Vagina (tissue), 2 donors: ENCODE data around the gene APOBEC3B. TPM values are rescaled to one million over a fixed set of nuclear protein-coding genes. Genes with fewer than 3 reads are reported as not detected.
A peak's percentile ranks its signal among the peaks of the same experiment; 100 is the strongest.
"Not testable (repeated sequence)": the region's sequence is repeated elsewhere in the genome, so short reads cannot be mapped to it uniquely, and the experiment has no call there.

ENCODE experiments used
- DNase-seq, 2 donors: peaks; one replicate each; pipeline ENCODE4 v3.0.0-alpha.2; 2017; ENCODE audit errors: extremely low spot score in 2 of 2
- H3K27ac ChIP-seq: fragments of 200-600 bp; sonication (generic); one replicate; pipeline ENCODE4 v1.5.1; 2019
- H3K27me3 ChIP-seq: fragments of 200-600 bp; sonication (generic); one replicate; pipeline ENCODE4 v1.5.1; 2019
- H3K36me3 ChIP-seq, 2 donors: fragments of 200-600 bp; sonication (generic); one replicate each; pipeline ENCODE4 v1.5.1; 2017 to 2019
- H3K4me1 ChIP-seq: fragments of 200-600 bp; sonication (generic); one replicate; pipeline ENCODE4 v1.5.1; 2019
- H3K4me3 ChIP-seq, 2 donors: fragments of 200-600 bp; sonication (generic); 1 replicate in 1 of 2; 2 replicates in 1 of 2; pipeline ENCODE4 v1.5.1; 2016 to 2019
- H3K9me3 ChIP-seq: fragments of 200-600 bp; sonication (generic); one replicate; pipeline ENCODE4 v1.5.1; 2019
- POLR2A ChIP-seq, 2 donors: fragments of 450-650 bp; IDR thresholded peaks; one replicate each; pipeline ENCODE4 v1.6.1; 2017; ENCODE audit warnings: antibody characterized with exemption in 2 of 2, mild to moderate bottlenecking in 2 of 2, moderate library complexity in 2 of 2
- POLR2AphosphoS5 ChIP-seq, 2 donors: sonication (generic); formaldehyde crosslinking; IDR thresholded peaks; one replicate each; pipeline ENCODE4 v1.9.0; 2017; ENCODE audit warnings: antibody characterized with exemption in 2 of 2, mild to moderate bottlenecking in 2 of 2, low read depth in 1 of 2; ENCODE audit not compliant: insufficient read depth in 1 of 2
- intact Hi-C: fragments of 100-400 bp; cut with DNase I; formaldehyde crosslinking; loops from one replicate; pipeline ENCODE4 v1.15.1; 2023
- total RNA-seq: library from RNA; depleted of rRNA; stranded (reverse); fragments of >200 nt; gene quantifications from one replicate; pipeline ENCODE4 v1.2.3, GENCODE V29; 2016
- TF ChIP-seq, protein P1 (sequence below), 3 experiments: fragments of 450-650 bp in 2 of 3; fragments of 200-600 bp in 1 of 3; sonication (generic) in 1 of 3; IDR thresholded peaks; one replicate each; pipeline ENCODE4 v1.5.1; 2017 to 2019; ENCODE audit warnings: antibody characterized with exemption in 3 of 3, mild to moderate bottlenecking in 2 of 3, moderate library complexity in 2 of 3

The APOBEC3B gene
- total RNA-seq, 1 donor from 2014 or later, result not detected

DNA sequence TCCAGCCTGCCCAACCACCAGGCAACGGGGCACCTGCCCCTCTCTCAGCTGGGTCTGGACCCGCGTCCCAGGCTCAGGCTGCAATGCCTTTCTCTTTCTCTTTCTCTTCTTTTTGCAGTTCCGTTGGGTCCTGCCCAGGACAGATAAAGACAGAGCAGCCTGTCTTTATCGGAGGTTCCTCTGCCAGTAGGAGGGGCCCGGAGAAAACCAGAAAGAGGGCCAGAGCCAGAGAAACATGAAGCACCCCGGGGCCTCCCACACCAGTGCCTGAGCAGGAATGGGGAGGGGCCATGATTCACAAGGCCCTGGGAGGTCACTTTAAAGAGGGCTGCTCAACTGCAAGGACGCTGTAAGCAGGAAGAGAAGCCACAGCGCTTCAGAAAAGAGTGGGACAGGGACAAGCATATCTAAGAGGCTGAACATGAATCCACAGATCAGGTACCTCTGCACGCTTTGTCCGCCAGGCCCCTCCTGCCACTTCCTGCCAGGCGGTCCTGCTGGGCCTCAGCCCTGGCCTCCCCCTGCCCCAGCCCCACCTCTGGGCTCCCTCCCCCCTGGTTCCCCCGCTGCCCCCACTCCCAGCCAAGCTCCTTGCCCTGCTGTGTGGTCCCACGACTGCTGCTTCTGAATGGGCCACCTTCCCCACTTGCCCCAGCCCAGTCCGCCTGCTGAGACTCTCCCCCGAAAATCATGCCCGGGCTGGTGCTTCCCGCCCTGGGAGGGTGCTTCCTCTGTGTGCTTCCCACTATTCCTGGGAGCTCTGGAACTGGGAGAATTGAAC, 32.0 kb downstream of the APOBEC3B start, which contains the start of gene APOBEC3C:
TSS of gene APOBEC3C (plus strand) at position 316 of the 781 bp plus-strand sequence. CDS start at position 422, 106 bp downstream.
- Histone ChIP-seq H3K9me3 (no peaks in the 10 kb centered on the region), H3K4me1 (peaks cover 18% of the 10 kb centered on the region), H3K27ac (peak within 1 kb of the TSS; percentile 84), H3K27me3 (no peaks in the 10 kb centered on the region), H3K4me3 (peak within 1 kb of the TSS; percentile 51 to 67), H3K36me3 (no peaks in the 10 kb centered on the region)
- peak in 1 of 2 donors; percentile 93 for DNase-seq
- intact Hi-C loops, result loop anchor here (10.0 kb wide), 1 partner anchor 111 kb away; no protein-coding TSS in a partner anchor
- TF ChIP-seq POLR2AphosphoS5 (IDR thresholded peaks at IDR 0.05; ENCODE audit: insufficient read depth in 1 of 2, low read depth in 1 of 2), result peak; percentile 56 to 70
- peak in 1 of 2 donors; percentile 57 for TF ChIP-seq POLR2A (IDR thresholded peaks at IDR 0.05)
- TF ChIP-seq, protein P1, sequence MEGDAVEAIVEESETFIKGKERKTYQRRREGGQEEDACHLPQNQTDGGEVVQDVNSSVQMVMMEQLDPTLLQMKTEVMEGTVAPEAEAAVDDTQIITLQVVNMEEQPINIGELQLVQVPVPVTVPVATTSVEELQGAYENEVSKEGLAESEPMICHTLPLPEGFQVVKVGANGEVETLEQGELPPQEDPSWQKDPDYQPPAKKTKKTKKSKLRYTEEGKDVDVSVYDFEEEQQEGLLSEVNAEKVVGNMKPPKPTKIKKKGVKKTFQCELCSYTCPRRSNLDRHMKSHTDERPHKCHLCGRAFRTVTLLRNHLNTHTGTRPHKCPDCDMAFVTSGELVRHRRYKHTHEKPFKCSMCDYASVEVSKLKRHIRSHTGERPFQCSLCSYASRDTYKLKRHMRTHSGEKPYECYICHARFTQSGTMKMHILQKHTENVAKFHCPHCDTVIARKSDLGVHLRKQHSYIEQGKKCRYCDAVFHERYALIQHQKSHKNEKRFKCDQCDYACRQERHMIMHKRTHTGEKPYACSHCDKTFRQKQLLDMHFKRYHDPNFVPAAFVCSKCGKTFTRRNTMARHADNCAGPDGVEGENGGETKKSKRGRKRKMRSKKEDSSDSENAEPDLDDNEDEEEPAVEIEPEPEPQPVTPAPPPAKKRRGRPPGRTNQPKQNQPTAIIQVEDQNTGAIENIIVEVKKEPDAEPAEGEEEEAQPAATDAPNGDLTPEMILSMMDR (IDR thresholded peaks at IDR 0.05), result no peak

DNA sequence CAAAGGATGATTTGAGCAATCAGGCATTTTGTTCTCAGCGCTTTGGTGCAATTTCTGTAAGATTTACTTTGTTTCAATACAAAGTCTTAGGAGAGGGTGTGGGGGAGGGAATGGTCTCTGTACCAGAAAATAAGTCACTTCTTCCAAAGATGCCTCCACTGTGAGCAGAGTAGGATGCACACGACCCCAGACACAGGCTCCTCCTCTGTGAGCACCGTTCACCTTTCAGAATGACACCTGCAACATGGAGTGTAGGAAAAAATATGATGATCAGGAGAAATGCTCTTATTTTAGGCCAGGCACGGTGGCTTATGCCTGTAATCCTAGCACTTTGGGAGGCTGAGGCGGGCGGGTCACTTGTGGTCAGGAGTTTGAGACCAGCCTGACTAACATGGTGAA, 32.6 kb downstream of the APOBEC3B start:
- intact Hi-C loops, result loop anchor here (10.0 kb wide), 1 partner anchor 110 kb away; no protein-coding TSS in a partner anchor
- Histone ChIP-seq H3K4me3 (peak overlapping the region; percentile 51 to 67), H3K27ac (peak overlapping the region; percentile 84), H3K4me1 (peaks cover 18% of the 10 kb centered on the region)
- not testable (repeated sequence) for H3K36me3 ChIP-seq, H3K9me3 ChIP-seq, H3K27me3 ChIP-seq, DNase-seq

DNA sequence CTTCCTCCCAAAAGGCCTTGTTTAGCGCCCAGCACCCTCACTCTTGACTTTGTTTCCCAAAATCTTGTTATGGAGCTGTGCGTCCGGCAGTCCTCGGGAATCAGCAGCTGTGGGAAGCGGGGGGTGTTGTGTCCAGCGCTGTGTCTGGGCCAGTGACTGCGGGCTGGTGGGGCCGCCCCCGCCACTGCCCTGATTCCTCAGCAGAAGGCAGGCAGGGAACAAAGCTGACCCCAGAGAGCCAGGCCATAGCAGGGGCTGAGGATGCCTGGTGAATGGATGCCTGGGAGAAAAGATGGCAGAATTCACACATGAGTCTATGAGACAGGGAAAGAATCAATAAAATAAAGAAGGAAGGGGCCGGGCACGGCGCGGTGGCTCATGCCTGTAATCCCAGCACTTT, 34.4 kb downstream of the APOBEC3B start:
- no peak for TF ChIP-seq POLR2AphosphoS5 (IDR thresholded peaks at IDR 0.05; ENCODE audit: insufficient read depth in 1 of 2, low read depth in 1 of 2)
- TF ChIP-seq POLR2A (IDR thresholded peaks at IDR 0.05), result no peak
- TF ChIP-seq, protein P1 (IDR thresholded peaks at IDR 0.05), result no peak
- Histone ChIP-seq H3K4me1 (peaks cover 24% of the 10 kb centered on the region), H3K9me3 (no peaks in the 10 kb centered on the region), H3K36me3 (no peaks in the 10 kb centered on the region), H3K27ac (no peak overlapping the region), H3K4me3 (no peak overlapping the region), H3K27me3 (no peaks in the 10 kb centered on the region)
- no peak for DNase-seq
- intact Hi-C loops, result loop anchor here (10.0 kb wide), 1 partner anchor 108 kb away; no protein-coding TSS in a partner anchor

DNA sequence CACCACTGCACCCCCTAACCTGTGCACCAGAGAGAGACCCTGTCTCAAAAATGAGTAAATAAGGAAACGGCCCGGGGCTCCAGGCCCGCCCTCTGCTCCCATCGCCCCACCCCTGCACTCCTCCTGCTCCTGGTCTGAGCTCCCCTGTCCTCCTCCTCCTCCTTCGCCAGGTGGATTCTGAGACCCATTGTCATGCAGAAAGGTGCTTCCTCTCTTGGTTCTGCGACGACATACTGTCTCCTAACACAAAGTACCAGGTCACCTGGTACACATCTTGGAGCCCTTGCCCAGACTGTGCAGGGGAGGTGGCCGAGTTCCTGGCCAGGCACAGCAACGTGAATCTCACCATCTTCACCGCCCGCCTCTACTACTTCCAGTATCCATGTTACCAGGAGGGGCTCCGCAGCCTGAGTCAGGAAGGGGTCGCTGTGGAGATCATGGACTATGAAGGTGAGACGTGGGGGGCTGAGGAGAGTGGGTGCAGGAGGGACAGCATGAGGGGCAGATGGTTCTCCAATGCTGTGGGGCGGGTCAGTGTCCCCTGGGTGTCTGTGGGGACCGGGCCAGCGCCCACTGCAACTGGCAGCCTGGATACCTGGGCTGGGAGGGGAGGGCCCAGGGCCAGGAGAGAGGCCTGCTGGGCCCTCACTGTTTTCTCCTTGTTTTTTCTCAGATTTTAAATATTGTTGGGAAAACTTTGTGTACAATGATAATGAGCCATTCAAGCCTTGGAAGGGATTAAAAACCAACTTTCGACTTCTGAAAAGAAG, 35.6 kb downstream of the APOBEC3B start:
- H3K4me3 ChIP-seq, result no peak overlapping the region
- DNase-seq, result no peak
- no peaks in the 10 kb centered on the region for H3K36me3 ChIP-seq
- no peak overlapping the region for H3K27ac ChIP-seq
- TF ChIP-seq, protein P1 (IDR thresholded peaks at IDR 0.05), result no peak
- TF ChIP-seq POLR2A (IDR thresholded peaks at IDR 0.05), result no peak
- H3K9me3 ChIP-seq, result no peaks in the 10 kb centered on the region
- intact Hi-C loops, result loop anchor here (10.0 kb wide), 1 partner anchor 107 kb away; no protein-coding TSS in a partner anchor
- H3K4me1 ChIP-seq, result peaks cover 33% of the 10 kb centered on the region
- no peaks in the 10 kb centered on the region for H3K27me3 ChIP-seq

DNA sequence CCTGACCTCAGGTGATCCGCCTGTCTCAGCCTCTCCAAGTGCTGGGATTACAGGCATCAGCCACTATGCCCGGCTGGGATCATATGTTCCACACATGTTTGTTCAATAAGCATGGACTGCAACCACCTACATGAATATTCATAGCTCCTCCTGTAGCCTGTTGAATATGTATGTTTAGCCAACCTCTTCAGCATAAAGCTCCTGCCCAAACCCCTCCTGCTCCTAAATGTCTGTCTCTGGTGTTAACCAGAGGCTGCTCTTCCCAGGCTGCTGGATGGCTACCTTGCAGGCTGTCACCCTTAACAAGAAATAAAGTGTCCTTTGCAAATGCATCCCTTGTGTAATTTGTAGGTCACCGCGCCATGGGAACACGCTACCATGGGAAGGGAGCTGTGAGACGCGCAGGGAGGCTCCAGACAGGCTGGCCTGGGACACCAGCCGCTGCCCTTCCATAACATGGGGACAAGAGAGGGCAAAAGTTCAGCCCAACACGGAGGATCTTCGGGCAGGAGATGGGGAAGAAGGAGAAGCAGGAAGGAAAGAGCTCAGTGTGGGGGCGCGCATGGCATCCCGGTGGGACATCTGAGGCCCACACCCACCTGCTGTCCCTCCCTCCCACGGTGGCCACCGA, 38.0 kb downstream of the APOBEC3B start:
- Histone ChIP-seq H3K27ac (peak overlapping the region; percentile 90), H3K4me3 (peak overlapping the region; percentile 22 to 50), H3K4me1 (peaks cover 26% of the 10 kb centered on the region)
- H3K36me3 ChIP-seq, H3K27me3 ChIP-seq, intact Hi-C loops, H3K9me3 ChIP-seq, DNase-seq: not testable (repeated sequence)
